HG03439 (cell line): ENCODE data around the gene VSNL1.
A peak's percentile ranks its signal among the peaks of the same experiment; 100 is the strongest.

Source experiments
- ATAC-seq: cut with Tn5 transposase; IDR thresholded peaks from one replicate; pipeline ENCODE4 v1.9.1; 2021; ENCODE audit warnings: mild to moderate bottlenecking, moderate library complexity; ENCODE audit not compliant: unreplicated experiment

VSNL1 gene

DNA sequence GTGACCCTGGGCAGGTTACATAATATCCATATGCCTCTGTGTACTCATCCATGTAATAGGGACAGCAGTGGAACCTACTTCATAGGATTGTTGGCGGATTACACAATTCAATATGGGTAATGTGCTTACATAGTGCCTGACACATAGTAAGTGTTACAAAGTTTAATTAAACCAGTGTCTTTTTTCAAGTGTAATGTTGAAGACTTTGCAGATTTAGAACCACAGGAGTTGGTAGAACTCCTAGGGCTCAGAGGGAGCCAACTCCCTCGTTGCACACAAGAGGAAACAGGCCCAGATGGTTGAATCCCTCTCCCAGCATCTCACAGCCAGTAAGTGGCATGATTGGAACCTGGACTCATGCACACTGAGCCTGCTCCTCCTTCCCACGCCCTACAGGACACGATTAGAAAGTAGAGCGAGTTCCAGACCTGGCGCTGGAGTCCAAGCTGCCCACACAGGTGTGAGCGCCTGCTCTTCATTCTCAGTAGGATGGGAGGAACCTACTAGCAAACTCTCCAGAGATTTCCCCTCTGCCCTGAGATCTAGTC is 97.8 kb downstream of the VSNL1 start:
- no peak for ATAC-seq

GRCh38 chr2:17640406-17640805 is 99.9 kb downstream of the VSNL1 start:
- ATAC-seq: no peak

DNA sequence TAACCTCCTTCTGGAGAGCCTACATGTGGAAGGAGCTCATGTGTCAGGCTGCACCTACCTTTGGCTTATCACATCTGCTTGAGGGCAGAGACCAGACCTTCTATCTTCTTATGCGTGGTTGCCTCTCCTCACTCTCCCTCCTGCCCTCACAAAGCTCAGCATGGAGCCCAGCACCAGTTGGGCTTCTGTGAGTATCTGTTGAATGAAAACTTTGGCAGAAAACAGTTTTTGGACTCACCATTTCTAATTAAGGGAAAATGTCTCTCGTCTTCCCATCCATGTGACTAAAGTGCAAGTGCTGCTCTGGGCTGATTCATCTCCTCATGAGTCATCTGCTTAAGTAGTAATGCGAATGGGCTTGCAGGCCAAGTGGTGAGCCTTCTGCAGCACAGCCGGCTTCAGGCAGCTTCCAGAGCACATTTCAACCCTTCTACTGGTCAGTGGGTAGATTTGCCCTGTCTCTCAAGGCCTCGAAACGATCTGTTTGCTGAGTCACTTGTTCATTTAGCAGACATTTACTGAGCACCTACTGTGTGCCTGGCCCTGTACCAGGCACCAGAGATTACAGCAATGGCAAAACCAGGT is 102.6 kb downstream of the VSNL1 start:
- no peak for ATAC-seq

DNA sequence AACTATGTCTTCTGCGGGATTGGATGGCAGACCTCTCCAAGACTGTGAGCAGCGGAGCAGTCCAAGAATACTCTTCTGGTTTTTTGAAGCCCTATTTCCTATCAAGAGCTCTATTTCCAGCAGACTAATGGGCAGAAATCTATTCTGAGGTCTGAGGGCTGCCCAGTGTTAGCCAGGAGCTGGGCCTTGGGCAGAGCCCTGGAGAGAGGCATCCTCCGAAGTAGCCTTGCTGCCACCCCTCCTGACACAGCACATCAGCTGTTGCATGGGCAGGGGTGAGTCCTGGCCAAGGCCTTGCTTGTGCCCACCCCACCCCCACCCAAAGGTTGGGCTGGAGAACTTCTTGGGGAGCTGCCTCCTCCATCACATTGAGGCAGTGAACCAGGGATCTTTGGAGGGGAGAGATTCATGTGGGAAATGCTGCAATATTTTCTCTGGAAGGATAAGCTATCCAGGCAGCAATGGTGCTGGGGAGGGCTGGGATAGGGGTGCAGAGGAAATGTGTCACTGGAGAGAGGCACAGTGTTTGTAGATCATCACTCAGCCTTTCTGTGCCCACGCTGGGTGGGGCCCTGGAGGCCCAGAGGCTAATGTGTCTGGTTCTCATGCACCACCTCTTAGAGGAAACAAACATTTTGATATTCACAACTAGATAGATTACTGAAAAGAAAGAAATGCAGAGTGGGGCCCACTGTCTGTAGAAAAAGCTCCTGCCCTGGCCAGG is 104.7 kb downstream of the VSNL1 start:
- ATAC-seq: no peak

DNA sequence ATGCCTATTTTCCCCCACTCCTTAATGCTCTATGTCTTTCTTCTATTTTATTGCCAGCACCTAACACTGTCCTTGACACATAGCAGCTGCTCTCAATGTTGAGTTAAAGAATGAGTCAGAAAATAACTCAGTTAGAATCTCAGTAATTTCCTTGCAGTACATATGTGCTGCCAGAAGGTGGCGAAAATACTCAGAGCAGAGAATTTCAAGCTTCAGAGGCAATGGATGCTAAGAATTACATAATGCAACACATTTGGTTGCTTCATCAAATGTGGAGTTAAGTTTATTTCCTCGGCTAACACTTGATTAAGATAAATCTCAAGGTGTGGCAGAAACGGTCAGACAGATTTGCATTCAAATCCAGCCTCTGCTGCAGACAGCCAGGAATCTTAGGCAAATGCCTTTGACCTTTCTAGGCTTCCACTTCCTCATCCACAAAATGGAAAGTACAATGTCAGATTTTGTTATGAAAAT is 105.6 kb downstream of the VSNL1 start:
- peak; percentile 71 for ATAC-seq

GRCh38 chr2:17646838-17647701 is 106.6 kb downstream of the VSNL1 start:
- no peak for ATAC-seq

- ATAC-seq: no peak
Measured at GRCh38 chr2:17648581-17648980, 108.1 kb downstream of the VSNL1 start.

GRCh38 chr2:17649026-17649425 is 108.5 kb downstream of the VSNL1 start:
- no peak for ATAC-seq

GRCh38 chr2:17652681-17653394 is 112.3 kb downstream of the VSNL1 start:
- ATAC-seq: no peak

GRCh38 chr2:17657759-17658158 is 117.3 kb downstream of the VSNL1 start:
- no peak for ATAC-seq

GRCh38 chr2:17658251-17658843 is 117.9 kb downstream of the VSNL1 start:
- ATAC-seq: no peak

- no peak for ATAC-seq
Measured at GRCh38 chr2:17660219-17660618, 119.7 kb downstream of the VSNL1 start.

DNA sequence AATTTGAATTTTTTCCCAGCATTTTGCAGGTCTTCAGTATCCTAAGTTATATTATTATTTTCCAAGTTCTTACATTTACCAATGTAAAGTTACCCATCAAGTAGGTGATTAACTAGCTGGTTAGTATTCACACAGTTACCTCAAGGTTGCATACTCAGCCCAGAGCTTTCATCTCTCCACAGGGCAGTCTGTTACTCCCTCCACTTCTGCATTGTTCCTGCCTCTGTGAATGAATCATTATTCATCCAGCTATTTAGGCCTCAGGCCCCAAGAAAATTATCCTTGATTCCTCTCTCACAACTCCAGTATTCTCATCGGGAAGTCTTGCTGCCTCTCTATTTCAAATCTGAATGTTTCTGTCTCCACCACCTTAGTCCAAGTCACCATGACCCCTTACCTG is 121.0 kb downstream of the VSNL1 start:
- ATAC-seq: no peak

- ATAC-seq: no peak
Measured at GRCh38 chr2:17662723-17663122, 122.2 kb downstream of the VSNL1 start.

DNA sequence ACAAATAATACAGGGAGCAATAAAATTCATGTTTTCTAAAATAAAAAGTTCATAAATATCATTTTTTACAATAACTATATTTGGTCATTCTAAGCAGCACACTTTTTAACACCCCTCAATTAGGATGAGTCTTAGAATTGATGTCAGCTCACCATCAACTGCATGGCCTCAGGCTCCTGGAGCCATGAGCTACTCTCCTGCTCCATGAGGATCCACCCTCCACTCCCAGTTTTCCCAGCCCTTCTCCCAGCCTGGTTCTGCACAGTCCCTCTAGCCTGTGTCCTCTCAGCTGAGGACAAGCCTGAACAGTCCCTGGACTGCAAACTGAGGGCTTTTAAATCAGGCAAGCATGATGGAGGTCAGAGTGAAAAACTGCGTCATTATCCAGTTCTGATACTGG is 124.0 kb downstream of the VSNL1 start:
- ATAC-seq: no peak

DNA sequence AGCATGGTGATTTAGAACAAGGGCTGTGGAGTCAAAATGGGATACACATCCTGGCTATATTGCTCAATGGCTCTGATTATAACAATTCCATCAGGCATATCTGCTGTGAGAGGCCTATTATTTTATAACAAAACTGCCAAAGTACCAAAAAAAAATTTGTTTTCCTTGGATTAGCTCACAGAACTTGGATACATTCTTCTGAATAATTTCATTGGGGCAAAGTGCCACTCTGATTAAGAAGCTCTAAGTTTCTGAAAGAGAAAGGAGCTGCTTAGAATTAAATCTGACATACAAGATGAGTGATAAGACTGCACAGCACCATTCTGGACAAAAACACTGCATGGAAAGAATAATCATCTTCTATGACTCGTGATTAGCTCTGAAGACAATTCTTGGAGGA is 127.4 kb downstream of the VSNL1 start:
- no peak for ATAC-seq

DNA sequence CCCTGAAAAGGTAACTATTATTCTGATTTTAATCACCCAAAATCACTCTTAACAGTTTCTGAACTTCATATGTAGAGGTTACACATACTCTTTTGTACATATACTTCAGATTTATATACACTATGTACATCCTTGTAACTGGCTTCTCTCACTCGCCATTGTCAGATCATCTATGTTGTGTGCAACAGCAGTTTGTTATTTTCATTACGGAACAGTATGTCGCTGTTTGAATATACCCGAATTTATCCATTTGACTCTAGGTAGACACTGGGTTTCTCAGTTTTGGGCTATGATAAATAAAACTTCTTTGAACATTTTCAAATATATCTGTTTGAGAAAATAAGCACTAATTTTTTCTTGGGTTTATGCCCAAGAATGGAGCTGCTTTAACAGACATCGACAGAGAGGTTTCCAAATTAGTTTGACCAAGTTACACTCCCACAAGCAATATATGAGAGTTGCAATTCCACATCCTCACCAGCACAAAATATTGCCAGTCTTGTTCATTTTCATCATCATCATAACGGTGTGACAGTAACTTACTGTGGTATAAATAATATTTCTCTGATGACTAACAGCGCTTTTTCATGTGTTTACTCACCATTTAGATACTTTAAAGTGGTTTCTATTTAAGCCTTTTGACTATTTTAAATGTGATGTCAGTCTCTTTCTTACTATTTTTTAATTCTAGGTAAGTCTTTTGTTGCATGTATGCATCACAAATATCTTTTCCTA is 132.3 kb downstream of the VSNL1 start:
- peak; percentile 70 for ATAC-seq

GRCh38 chr2:17674817-17675216 is 134.3 kb downstream of the VSNL1 start:
- no peak for ATAC-seq

DNA sequence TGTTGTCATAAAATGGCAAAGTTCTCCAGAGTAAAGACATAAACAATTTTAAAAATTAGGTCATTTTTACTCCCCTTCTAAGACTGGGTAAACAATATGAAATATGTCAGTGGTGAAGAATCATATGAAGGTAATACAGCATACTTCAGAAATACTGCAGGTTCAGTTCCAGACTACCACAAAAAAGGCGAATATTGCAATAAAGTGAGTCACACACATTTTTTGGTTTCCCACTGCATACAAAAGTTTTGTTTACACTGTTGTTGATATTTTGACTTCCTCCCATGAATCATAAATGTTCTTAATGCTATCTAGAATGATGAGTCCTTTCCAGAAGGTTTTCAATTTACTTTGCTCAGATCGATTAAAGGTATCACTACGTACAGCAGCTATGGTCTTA is 139.6 kb downstream of the VSNL1 start:
- ATAC-seq: no peak
